Heart left ventricle (tissue), 13 donors: ENCODE measurements around the gene ZMIZ1.

ENCODE experiments used
- POLR2A ChIP-seq, 2 donors: fragments of 450-650 bp; IDR thresholded peaks; one replicate each; pipeline ENCODE4 v1.6.1; 2017; ENCODE audit warnings: antibody characterized with exemption in 2 of 2, mild to moderate bottlenecking in 2 of 2, moderate library complexity in 2 of 2
- TF ChIP-seq, protein P1 (sequence below), 12 donors: fragments of 200-600 bp; sonication (generic) in 4 of 12; IDR thresholded peaks; one replicate each; pipeline versions ENCODE4 v1.5.0 to v1.8.0; 2018 to 2022; ENCODE audit warnings: antibody characterized with exemption in 12 of 12, mild to moderate bottlenecking in 5 of 12
- donor health status: ischemic (EF 13 %, LVEDD 7.1; RV severe dilation, severe dysfunction).
- donor health status: DM: no; HTN: yes; CAD: no.
- donor health status: DM: no; HTN: no; CAD: no.
- donor health status: ischemic (EF 25% LVEDD 6.9; RV normal size, moderate dysfunction).
- donor health status: ischemic (EF 25% LVEDD 5.7; RV mildly dilated, moderate dysfunction).
- donor health status: ischemic (EF 35%, LVEDD 5.7; RV mildly dilated, moderate dysfunction).
- donor health status: nonischemic (EF 11% LVEDD 7.7; RV severe dilation, severe dysfunction).
- donor health status: DM: yes; HTN: yes; CAD: no.
- donor health status: PGD.
- donor health status: ischemic (EF 29% LVEDD 5.4; RV normal size, mild dysfunction).
- donor health status: nonischemic (EF 23%, LVEDD 6.1; RV moderate dilation, normal function).

DNA sequence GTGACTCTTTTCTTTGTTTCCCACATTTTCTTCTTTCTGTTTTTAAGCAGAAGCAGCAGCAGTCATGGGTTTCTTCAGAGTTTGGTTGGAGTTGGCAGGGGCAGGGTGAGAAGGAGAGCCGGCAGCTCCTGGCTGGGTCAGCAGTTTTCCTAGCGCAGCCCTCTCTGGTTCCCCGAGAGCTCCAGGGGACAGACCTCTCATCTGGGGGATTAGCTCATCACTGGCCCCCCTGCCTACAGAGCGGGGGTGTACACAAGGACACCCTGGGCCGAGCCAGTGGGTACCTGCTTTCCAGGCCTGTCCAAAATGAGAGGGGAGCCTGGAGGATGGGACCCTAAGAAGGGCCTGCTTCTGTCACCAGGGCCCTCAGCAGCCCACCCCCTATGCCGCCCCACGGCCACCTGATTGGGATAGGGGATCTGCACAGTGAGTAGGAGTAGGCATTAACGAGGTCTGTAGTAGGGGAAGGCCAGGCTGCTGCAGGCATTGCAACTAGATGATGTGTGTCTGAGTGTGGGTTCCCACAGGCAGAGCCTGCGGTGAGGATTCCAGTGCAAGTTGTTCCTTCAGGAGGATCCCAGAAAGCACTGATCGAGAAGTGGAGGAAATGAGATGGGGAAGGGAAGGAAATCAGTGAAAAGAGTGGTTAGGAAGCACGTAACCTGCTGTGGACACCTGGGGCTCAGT lies 155.6 kb downstream of the ZMIZ1 start:
- TF ChIP-seq POLR2A (IDR thresholded peaks at IDR 0.05), result no peak
- TF ChIP-seq, protein P1, sequence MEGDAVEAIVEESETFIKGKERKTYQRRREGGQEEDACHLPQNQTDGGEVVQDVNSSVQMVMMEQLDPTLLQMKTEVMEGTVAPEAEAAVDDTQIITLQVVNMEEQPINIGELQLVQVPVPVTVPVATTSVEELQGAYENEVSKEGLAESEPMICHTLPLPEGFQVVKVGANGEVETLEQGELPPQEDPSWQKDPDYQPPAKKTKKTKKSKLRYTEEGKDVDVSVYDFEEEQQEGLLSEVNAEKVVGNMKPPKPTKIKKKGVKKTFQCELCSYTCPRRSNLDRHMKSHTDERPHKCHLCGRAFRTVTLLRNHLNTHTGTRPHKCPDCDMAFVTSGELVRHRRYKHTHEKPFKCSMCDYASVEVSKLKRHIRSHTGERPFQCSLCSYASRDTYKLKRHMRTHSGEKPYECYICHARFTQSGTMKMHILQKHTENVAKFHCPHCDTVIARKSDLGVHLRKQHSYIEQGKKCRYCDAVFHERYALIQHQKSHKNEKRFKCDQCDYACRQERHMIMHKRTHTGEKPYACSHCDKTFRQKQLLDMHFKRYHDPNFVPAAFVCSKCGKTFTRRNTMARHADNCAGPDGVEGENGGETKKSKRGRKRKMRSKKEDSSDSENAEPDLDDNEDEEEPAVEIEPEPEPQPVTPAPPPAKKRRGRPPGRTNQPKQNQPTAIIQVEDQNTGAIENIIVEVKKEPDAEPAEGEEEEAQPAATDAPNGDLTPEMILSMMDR (IDR thresholded peaks at IDR 0.05), result no peak
